GM11168 (cell line): Measurements from ENCODE around the gene ARID3B.
"Not testable (repeated sequence)": the region's sequence is repeated elsewhere in the genome, so short reads cannot be mapped to it uniquely, and the experiment has no call there.

Source experiments
- in situ Hi-C: fragments of 300-500 bp; cut with MboI; formaldehyde crosslinking; loops from one replicate; pipeline ENCODE4 v1.12.0; 2022; ENCODE audit warnings: low sequenced_read_pairs; ENCODE audit not compliant: unreplicated experiment

The ARID3B gene

GRCh38 chr15:74564182-74564581 is 23.2 kb downstream of the ARID3B start:
- in situ Hi-C loops, result no loop called here

GRCh38 chr15:74565381-74566085 is 24.5 kb downstream of the ARID3B start:
- in situ Hi-C loops, result no loop called here

GRCh38 chr15:74568594-74568993 is 27.6 kb downstream of the ARID3B start:
- in situ Hi-C loops, result no loop called here

GRCh38 chr15:74569731-74570070 is 28.7 kb downstream of the ARID3B start:
- in situ Hi-C loops, result no loop called here

GRCh38 chr15:74571191-74571590 is 30.2 kb downstream of the ARID3B start:
- in situ Hi-C loops, result no loop called here

- in situ Hi-C loops, result no loop called here
Measured at GRCh38 chr15:74573987-74574386, 33.0 kb downstream of the ARID3B start.

GRCh38 chr15:74578496-74578994 is 37.5 kb downstream of the ARID3B start:
- in situ Hi-C loops, result no loop called here

- in situ Hi-C loops, result no loop called here
Measured at GRCh38 chr15:74579001-74579400, 38.0 kb downstream of the ARID3B start.

GRCh38 chr15:74580538-74581350 is 39.7 kb downstream of the ARID3B start:
- in situ Hi-C loops, result no loop called here

GRCh38 chr15:74584204-74584603 is 43.2 kb downstream of the ARID3B start:
- in situ Hi-C loops, result no loop called here

GRCh38 chr15:74584779-74585178 is 43.8 kb downstream of the ARID3B start:
- in situ Hi-C loops, result no loop called here

- in situ Hi-C loops, result no loop called here
Measured at GRCh38 chr15:74585191-74585590, 44.2 kb downstream of the ARID3B start.

- in situ Hi-C loops, result no loop called here
Measured at GRCh38 chr15:74585857-74586256, 44.8 kb downstream of the ARID3B start.

GRCh38 chr15:74589826-74590225 is 48.8 kb downstream of the ARID3B start:
- in situ Hi-C loops, result no loop called here

- in situ Hi-C loops, result no loop called here
Measured at GRCh38 chr15:74592222-74592621, 51.2 kb downstream of the ARID3B start.

GRCh38 chr15:74593122-74593521 is 52.1 kb downstream of the ARID3B start:
- in situ Hi-C loops, result no loop called here

- in situ Hi-C loops, result no loop called here
Measured at GRCh38 chr15:74594455-74594854, 53.4 kb downstream of the ARID3B start.

GRCh38 chr15:74595271-74595670 is 54.3 kb downstream of the ARID3B start:
- in situ Hi-C loops, result no loop called here

- in situ Hi-C loops, result not testable (repeated sequence)
Measured at GRCh38 chr15:74596736-74597135, 55.7 kb downstream of the ARID3B start.

- in situ Hi-C loops, result not testable (repeated sequence)
Measured at GRCh38 chr15:74597146-74597705, 56.2 kb downstream of the ARID3B start.

GRCh38 chr15:74598126-74598842 is 57.3 kb downstream of the ARID3B start:
- in situ Hi-C loops, result no loop called here
